ENCODE measurements around the gene NBPF8.
"Not testable (repeated sequence)": the region's sequence is repeated elsewhere in the genome, so short reads cannot be mapped to it uniquely, and the experiment has no call there.

DNA sequence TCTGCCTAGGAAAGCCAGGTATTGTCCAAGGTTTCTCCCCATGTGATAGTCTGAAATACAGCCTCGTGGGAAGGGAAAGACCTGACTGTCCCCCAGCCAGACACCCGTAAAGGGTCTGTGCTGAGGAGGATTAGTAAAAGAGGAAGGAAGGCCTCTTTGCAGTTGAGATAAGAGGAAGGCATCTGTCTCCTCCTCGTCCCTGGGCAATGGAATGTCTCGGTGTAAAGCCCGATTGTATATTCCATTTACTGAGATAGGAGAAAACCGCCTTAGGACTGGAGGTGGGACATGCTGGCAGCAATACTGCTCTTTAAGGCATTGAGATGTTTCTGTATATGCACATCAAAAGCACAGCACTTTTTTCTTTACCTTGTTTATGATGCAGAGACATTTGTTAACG lies 10.2 kb downstream of the NBPF8 start:
- not testable (repeated sequence) for TF ChIP-seq CTCF (IDR thresholded peaks at IDR 0.05; ENCODE audit: control extremely low read depth in 1 of 3, insufficient read depth in 1 of 3, low read depth in 1 of 3, low read length in 3 of 3); EZH2 (IDR thresholded peaks at IDR 0.05; ENCODE audit: low read depth, low read length, severe bottlenecking); KDM5A (IDR thresholded peaks at IDR 0.05; ENCODE audit: low read length)

All from H1 (cell line).